GM12873 (cell line): ENCODE data around the gene OR2A25.
A peak's percentile ranks its signal among the peaks of the same experiment; 100 is the strongest.

Experiments
- TF ChIP-seq, protein P1 (sequence below): IDR thresholded peaks from 2 replicates; pipeline ENCODE4 v1.5.1; 2012; ENCODE audit warnings: low read depth, mild to moderate bottlenecking, moderate library complexity, low read length, control low read depth; ENCODE audit not compliant: insufficient read depth; ENCODE audit errors: missing control alignments

Gene OR2A25

DNA sequence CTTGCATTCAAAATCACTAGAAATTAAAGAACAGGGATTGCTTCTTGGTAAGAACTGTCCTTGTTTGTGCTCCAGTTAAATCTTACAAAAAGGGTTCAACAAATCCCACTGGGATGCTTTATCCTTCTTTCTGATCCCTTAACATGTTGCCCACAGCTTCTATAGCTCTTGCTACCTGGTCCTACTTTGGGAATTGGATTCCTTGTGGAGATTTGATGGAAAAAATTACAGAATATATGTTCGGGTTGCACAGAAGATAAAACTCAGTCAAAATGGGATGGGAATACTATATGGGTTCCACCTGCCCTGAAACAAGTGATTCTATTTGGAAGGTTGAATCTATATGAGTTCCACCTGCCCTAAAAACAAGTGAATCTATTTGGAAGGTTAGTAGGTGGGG is at the start of gene OR2A25:
Gene OR2A25, plus strand, starts transcription at position 301 of the 400 bp plus-strand sequence. CDS start 4,409 bp downstream, outside the sequence.
- TF ChIP-seq, protein P1, sequence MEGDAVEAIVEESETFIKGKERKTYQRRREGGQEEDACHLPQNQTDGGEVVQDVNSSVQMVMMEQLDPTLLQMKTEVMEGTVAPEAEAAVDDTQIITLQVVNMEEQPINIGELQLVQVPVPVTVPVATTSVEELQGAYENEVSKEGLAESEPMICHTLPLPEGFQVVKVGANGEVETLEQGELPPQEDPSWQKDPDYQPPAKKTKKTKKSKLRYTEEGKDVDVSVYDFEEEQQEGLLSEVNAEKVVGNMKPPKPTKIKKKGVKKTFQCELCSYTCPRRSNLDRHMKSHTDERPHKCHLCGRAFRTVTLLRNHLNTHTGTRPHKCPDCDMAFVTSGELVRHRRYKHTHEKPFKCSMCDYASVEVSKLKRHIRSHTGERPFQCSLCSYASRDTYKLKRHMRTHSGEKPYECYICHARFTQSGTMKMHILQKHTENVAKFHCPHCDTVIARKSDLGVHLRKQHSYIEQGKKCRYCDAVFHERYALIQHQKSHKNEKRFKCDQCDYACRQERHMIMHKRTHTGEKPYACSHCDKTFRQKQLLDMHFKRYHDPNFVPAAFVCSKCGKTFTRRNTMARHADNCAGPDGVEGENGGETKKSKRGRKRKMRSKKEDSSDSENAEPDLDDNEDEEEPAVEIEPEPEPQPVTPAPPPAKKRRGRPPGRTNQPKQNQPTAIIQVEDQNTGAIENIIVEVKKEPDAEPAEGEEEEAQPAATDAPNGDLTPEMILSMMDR = no peak

DNA sequence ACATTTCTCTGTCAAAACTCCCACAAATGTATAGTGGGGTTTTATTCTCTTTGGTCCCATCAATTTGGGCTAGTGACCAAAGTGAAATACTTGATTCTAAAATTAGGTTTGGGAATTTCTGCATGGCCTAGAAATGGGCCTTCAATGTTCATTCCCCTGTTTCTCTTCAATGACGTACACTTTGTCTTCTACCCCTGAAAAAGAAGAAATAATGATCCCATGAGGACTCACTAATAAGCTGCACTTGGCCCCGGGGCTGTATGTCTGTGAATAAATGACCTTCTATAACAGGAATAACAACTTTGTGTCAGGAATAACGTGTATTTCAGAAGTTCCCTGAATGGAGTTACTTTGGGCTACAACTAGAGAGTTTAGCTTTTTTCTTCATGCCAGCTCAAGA is 49.3 kb upstream of the OR2A25 start:
- TF ChIP-seq, protein P1 = no peak

DNA sequence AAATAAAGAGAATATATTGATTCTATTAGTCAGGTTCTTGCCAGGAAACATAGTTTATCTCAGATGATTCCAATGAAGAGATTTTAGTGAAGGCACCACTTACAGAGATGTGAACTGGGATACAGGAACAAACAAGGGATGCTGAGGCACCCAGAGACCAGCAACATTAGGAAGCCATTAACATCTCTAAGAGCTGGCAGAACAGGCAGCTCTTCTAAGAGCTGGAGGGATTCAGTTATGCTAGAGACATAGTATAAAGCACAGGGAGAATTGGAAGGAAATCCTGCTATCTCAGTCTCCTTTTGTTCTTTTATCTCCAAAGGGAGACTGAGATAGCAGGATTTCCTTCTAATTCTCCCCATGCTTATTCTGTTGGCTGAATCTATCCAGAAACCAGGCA is 47.4 kb upstream of the OR2A25 start:
- TF ChIP-seq, protein P1 = no peak

GRCh38 chr7:144023171-144023827 is 46.3 kb upstream of the OR2A25 start:
- TF ChIP-seq, protein P1 = no peak

GRCh38 chr7:144024213-144024612 is 45.4 kb upstream of the OR2A25 start:
- TF ChIP-seq, protein P1 = no peak

GRCh38 chr7:144026203-144026883 is 43.3 kb upstream of the OR2A25 start:
- TF ChIP-seq, protein P1 = no peak

DNA sequence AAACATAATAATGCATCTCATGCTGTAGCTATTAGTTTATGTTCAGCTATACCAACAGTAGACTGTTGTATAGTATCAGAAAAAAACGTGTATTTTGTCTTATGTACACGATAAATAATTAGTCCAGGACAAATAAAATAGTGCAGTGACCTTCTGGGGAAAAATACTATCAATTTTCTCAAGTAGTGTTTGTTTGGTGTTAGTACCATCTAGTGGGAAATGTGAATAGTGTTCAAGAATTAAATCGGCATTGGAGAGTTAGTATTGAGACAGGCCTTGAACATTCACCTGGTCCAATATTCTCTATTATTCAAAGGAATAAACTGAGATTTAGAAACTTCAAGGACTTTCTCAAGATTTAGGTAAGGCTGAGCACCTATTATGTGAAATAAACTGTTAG is 42.5 kb upstream of the OR2A25 start:
- TF ChIP-seq, protein P1 = peak; percentile 9
